ENCODE results near the gene CHST15.

The CHST15 gene

GRCh38 chr10:123996302-123996701 is 97.1 kb downstream of the CHST15 start:
- H3K27me3 ChIP-seq = peaks cover 33% of the 10 kb centered on the region
- no peak for TF ChIP-seq CTCF (IDR thresholded peaks at IDR 0.05)
- peak overlapping the region; percentile 58 to 59 for H3K4me3 ChIP-seq (ENCODE audit: low read depth in 1 of 2, low read length in 1 of 2)
- no peaks in the 10 kb centered on the region for H3K9me3 ChIP-seq
- H3K4me1 ChIP-seq (ENCODE audit: control insufficient read depth in 1 of 2, insufficient read depth in 1 of 2, low read depth in 1 of 2, low read length in 1 of 2) = peaks cover 70 to 72% of the 10 kb centered on the region in 2 experiments
- H3K36me3 ChIP-seq = peaks cover 14% of the 10 kb centered on the region
- peak overlapping the region; percentile 95 for H3K27ac ChIP-seq

GRCh38 chr10:123995461-123996131 is 97.8 kb downstream of the CHST15 start:
- Histone ChIP-seq H3K9me3 (no peaks in the 10 kb centered on the region), H3K27ac (peak overlapping the region; percentile 95), H3K4me3 (ENCODE audit: low read depth in 1 of 2, low read length in 1 of 2) (peak overlapping the region; percentile 58 to 59), H3K4me1 (ENCODE audit: control insufficient read depth in 1 of 2, insufficient read depth in 1 of 2, low read depth in 1 of 2, low read length in 1 of 2) (peaks cover 63 to 65% of the 10 kb centered on the region in 2 experiments), H3K27me3 (peaks cover 40% of the 10 kb centered on the region), H3K36me3 (peaks cover 12% of the 10 kb centered on the region)
- TF ChIP-seq CTCF (IDR thresholded peaks at IDR 0.05) = peak; percentile 85

- Histone ChIP-seq H3K4me1 (ENCODE audit: control insufficient read depth in 1 of 2, insufficient read depth in 1 of 2, low read depth in 1 of 2, low read length in 1 of 2) (peaks cover 58 to 60% of the 10 kb centered on the region in 2 experiments), H3K36me3 (peaks cover 10% of the 10 kb centered on the region), H3K4me3 (ENCODE audit: low read depth in 1 of 2, low read length in 1 of 2) (peak overlapping the region; percentile 58 to 59), H3K27ac (peak overlapping the region; percentile 95), H3K9me3 (no peaks in the 10 kb centered on the region), H3K27me3 (peaks cover 45% of the 10 kb centered on the region)
- no peak for TF ChIP-seq CTCF (IDR thresholded peaks at IDR 0.05)
Observed at GRCh38 chr10:123995082-123995460, 98.3 kb downstream of the CHST15 start.

GRCh38 chr10:123994417-123995081 is 98.8 kb downstream of the CHST15 start:
- Histone ChIP-seq H3K27me3 (peaks cover 50% of the 10 kb centered on the region), H3K4me3 (ENCODE audit: low read depth in 1 of 2, low read length in 1 of 2) (peak overlapping the region; percentile 58 to 59), H3K9me3 (no peaks in the 10 kb centered on the region), H3K4me1 (ENCODE audit: control insufficient read depth in 1 of 2, insufficient read depth in 1 of 2, low read depth in 1 of 2, low read length in 1 of 2) (peaks cover 54% of the 10 kb centered on the region in 2 experiments), H3K27ac (peak overlapping the region; percentile 95), H3K36me3 (peaks cover 5% of the 10 kb centered on the region)
- peak; percentile 98 for TF ChIP-seq CTCF (IDR thresholded peaks at IDR 0.05)

DNA sequence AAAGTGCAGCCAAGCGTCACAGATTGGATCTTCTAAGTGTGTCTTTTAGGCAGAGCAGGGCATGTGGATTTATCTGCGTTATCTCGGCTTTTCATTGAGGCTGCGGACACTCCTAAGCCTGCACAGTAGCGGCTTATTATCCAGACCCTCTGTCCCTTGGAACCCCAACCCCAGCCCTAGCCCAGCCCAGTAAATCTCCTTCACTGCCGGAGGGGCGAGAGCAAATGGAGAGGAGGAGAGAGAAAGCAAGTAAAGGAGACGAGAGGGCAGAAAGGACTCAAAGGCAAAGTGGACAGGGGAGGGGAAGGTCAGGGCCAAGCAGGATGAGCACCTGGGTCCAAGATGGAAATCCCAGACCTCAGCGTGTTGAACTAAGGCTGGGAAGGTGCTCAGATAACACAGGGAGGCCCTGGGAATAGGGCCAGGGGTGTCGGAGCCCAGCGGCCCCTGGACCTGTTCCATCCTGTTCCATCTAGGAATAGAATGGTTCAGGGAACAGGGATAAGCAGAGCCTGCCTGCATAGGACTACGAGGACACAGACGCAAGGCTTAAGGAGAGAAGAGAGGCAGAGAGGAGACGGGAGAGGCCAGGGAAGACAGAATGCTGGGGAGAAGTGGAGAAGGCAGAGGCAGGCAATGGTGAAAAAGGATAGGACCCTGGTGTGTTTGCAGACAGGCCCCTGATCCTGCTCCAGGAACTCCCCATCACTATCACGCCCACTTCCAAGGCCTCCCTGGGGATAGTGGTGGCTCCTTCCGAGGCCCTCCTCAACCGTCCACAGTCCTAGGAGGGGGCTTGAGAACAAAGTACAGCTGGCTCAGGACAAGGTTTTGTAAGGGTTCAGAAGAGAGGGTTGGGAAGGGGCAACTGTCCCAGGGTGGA is 99.6 kb downstream of the CHST15 start:
- Histone ChIP-seq H3K9me3 (no peaks in the 10 kb centered on the region), H3K36me3 (no peaks in the 10 kb centered on the region), H3K4me1 (ENCODE audit: control insufficient read depth in 1 of 2, insufficient read depth in 1 of 2, low read depth in 1 of 2, low read length in 1 of 2) (peaks cover 46 to 47% of the 10 kb centered on the region in 2 experiments), H3K27ac (peak overlapping the region; percentile 95), H3K4me3 (ENCODE audit: low read depth in 1 of 2, low read length in 1 of 2) (no peak overlapping the region), H3K27me3 (peaks cover 58% of the 10 kb centered on the region)
- no peak for TF ChIP-seq CTCF (IDR thresholded peaks at IDR 0.05)
